ENCODE data around the gene LMAN1L. TPM values are rescaled to one million over a fixed set of nuclear protein-coding genes. Genes with fewer than 3 reads are reported as not detected.

The LMAN1L gene
- total RNA-seq, 1 donor from 2014 or later, result 0.65 TPM

DNA sequence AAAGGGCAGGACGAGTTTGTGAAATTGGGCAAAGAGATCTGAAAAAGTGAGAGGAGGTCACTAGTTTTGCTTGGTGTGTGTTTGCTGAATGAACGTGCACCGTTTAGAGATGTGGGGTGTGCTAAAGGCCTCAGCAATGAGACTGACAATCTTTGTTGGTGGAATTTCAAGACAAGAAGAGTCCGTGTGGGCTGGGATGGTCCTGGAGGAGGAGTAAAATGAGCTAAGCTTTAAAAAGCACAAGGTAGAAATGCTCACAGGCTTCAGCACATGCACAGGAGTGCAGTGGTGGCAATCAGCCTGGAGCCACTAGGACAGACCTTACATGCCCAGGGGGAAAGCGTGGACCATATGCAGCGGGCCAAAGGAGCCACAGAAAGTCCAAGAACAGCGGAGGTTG, 12.3 kb downstream of the LMAN1L start:
- Mint-ChIP-seq H3K27me3 (ENCODE audit: low read depth) (peaks cover 78% of the 10 kb centered on the region), H3K27ac (no peak overlapping the region), H3K4me3 (no peak overlapping the region), H3K4me1 (peaks cover 2% of the 10 kb centered on the region), H3K9me3 (no peaks in the 10 kb centered on the region), H3K36me3 (no peaks in the 10 kb centered on the region)
- DNase-seq (ENCODE audit: low spot score in 2 of 2, unreplicated experiment in 2 of 2), result no peak
- TF ChIP-seq, protein P1, sequence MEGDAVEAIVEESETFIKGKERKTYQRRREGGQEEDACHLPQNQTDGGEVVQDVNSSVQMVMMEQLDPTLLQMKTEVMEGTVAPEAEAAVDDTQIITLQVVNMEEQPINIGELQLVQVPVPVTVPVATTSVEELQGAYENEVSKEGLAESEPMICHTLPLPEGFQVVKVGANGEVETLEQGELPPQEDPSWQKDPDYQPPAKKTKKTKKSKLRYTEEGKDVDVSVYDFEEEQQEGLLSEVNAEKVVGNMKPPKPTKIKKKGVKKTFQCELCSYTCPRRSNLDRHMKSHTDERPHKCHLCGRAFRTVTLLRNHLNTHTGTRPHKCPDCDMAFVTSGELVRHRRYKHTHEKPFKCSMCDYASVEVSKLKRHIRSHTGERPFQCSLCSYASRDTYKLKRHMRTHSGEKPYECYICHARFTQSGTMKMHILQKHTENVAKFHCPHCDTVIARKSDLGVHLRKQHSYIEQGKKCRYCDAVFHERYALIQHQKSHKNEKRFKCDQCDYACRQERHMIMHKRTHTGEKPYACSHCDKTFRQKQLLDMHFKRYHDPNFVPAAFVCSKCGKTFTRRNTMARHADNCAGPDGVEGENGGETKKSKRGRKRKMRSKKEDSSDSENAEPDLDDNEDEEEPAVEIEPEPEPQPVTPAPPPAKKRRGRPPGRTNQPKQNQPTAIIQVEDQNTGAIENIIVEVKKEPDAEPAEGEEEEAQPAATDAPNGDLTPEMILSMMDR (IDR thresholded peaks at IDR 0.05; ENCODE audit: unreplicated experiment), result no peak

DNA sequence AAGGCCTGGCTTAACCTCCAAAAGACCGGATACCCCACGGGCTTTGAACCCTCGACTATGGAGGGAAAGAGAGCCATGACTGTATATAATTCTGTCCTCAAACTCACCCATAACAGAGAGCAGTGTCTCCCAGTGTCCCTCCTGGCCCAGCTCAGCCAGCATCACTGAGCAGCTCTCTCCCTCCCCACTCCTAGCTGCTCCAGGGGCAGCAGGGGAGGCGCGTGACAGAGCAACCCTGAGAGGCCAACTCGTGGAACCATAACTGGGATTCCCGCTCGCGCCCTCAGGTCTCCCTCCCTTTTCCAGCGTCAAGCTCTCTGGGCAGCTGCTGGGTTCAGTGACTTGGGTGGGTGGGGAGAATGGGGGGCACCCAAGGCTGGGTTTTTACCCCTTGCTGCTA, 13.2 kb downstream of the LMAN1L start:
- H3K4me3 Mint-ChIP-seq, result no peak overlapping the region
- peaks cover 2% of the 10 kb centered on the region for H3K4me1 Mint-ChIP-seq
- TF ChIP-seq, protein P1 (IDR thresholded peaks at IDR 0.05; ENCODE audit: unreplicated experiment), result no peak
- H3K36me3 Mint-ChIP-seq, result no peaks in the 10 kb centered on the region
- no peak for DNase-seq (ENCODE audit: low spot score in 2 of 2, unreplicated experiment in 2 of 2)
- no peak overlapping the region for H3K27ac Mint-ChIP-seq
- H3K9me3 Mint-ChIP-seq, result no peaks in the 10 kb centered on the region
- H3K27me3 Mint-ChIP-seq (ENCODE audit: low read depth), result peaks cover 83% of the 10 kb centered on the region

DNA sequence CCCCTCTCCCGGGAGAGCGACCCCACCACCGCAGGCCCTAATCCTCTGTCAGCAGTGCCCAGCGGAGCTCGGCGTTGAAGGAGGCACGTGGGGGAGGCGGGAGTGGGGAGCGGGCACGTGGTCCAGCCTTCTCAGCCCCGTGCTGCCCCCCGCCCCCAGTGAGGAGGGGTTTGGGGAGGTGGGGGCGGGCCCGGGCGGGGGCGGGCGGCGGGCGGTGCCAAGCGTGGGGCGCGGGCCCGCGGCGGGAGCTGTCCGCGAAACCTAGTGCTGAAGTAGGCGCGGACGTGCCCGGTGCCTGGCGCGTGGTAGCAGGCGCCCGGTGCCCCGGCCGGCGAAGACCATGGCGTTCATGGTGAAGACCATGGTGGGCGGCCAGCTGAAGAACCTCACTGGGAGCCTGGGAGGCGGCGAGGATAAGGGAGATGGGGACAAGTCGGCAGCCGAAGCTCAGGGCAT, 13.8 kb downstream of the LMAN1L start, which contains the start of gene CPLX3:
Gene CPLX3, plus strand, starts transcription at position 264 of the 456 bp plus-strand sequence. Its CDS starts 77 bp downstream, at position 341.
- peaks cover 2% of the 10 kb centered on the region for H3K4me1 Mint-ChIP-seq
- DNase-seq (ENCODE audit: low spot score in 2 of 2, unreplicated experiment in 2 of 2), result peak; percentile 47 to 79
- no peaks in the 10 kb centered on the region for H3K9me3 Mint-ChIP-seq
- H3K36me3 Mint-ChIP-seq, result no peaks in the 10 kb centered on the region
- no peak within 1 kb of the TSS for H3K4me3 Mint-ChIP-seq
- TF ChIP-seq, protein P1 (IDR thresholded peaks at IDR 0.05; ENCODE audit: unreplicated experiment), result no peak
- H3K27me3 Mint-ChIP-seq (ENCODE audit: low read depth), result peaks cover 87% of the 10 kb centered on the region
- H3K27ac Mint-ChIP-seq, result no peak within 1 kb of the TSS

DNA sequence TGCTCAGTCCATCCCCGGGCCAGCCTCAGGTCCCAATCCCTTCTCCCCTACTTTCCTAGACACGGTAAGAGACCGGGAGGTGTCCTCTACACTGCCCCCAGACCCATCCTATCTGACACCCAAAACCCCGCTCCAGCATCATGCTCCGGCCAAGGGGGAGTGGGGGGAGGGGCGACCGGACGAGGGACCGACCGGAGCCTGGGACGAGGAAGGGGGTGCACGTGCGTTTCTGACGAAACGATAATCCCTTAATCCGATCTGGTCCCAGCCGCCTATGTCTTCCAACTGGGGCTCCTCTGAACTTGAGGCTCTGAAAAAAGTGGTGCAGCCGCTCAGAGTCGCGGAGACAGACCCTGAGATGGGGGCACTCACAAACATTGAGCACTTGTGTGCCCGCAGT, 14.3 kb downstream of the LMAN1L start:
- no peak for DNase-seq (ENCODE audit: low spot score in 2 of 2, unreplicated experiment in 2 of 2)
- TF ChIP-seq, protein P1 (IDR thresholded peaks at IDR 0.05; ENCODE audit: unreplicated experiment), result no peak
- H3K27ac Mint-ChIP-seq, result no peak overlapping the region
- no peaks in the 10 kb centered on the region for H3K36me3 Mint-ChIP-seq
- peaks cover 2% of the 10 kb centered on the region for H3K4me1 Mint-ChIP-seq
- no peak overlapping the region for H3K4me3 Mint-ChIP-seq
- no peaks in the 10 kb centered on the region for H3K9me3 Mint-ChIP-seq
- H3K27me3 Mint-ChIP-seq (ENCODE audit: low read depth), result peaks cover 83% of the 10 kb centered on the region

DNA sequence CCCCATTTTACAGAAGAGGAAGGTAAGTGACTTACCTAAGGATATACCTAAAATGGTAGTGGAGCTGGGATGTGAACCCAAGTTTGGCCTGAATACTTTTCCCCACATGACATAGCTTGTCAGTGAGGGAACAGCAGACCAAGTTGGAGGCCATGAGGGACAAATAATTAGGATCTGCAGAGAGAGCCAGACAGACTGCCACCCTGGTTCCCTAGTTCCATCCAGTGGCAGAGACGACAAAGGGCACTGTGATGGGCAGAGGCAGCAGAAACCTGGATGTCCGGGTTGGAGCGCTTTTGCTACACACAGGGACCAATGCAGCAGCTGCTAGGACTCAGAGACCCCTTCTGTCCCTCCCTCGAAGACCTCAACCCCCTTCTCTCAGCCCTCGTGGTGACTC, 15.0 kb downstream of the LMAN1L start:
- Mint-ChIP-seq H3K27me3 (ENCODE audit: low read depth) (peaks cover 80% of the 10 kb centered on the region), H3K9me3 (no peaks in the 10 kb centered on the region), H3K36me3 (no peaks in the 10 kb centered on the region), H3K4me1 (peaks cover 2% of the 10 kb centered on the region), H3K27ac (no peak overlapping the region), H3K4me3 (no peak overlapping the region)
- TF ChIP-seq, protein P1 (IDR thresholded peaks at IDR 0.05; ENCODE audit: unreplicated experiment), result no peak
- no peak for DNase-seq (ENCODE audit: low spot score in 2 of 2, unreplicated experiment in 2 of 2)

DNA sequence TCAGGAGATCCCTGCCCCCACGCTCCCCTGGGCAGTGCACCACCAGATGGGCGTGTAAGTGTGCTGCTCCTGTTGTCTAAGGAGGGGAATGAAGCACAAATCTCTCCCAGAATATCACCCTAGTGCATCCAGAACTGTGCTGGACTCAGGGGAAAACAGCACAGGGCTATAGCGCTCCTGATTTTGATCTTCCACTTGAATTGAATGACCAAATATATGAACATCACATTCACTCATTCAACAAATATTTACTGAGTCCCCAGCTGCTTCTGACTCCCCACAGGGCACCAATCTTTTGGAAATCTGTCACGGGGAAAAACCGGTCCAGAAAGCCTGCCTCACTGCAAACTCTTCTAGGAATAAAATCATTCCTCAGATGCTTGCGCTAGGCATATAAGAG, 16.2 kb downstream of the LMAN1L start:
- Mint-ChIP-seq H3K9me3 (no peaks in the 10 kb centered on the region), H3K4me1 (peaks cover 2% of the 10 kb centered on the region), H3K36me3 (no peaks in the 10 kb centered on the region), H3K27ac (no peak overlapping the region), H3K27me3 (ENCODE audit: low read depth) (peaks cover 68% of the 10 kb centered on the region), H3K4me3 (no peak overlapping the region)
- no peak for DNase-seq (ENCODE audit: low spot score in 2 of 2, unreplicated experiment in 2 of 2)
- TF ChIP-seq, protein P1 (IDR thresholded peaks at IDR 0.05; ENCODE audit: unreplicated experiment), result no peak
